ENCODE results near the gene SFXN5.
"Not testable (repeated sequence)": the region's sequence is repeated elsewhere in the genome, so short reads cannot be mapped to it uniquely, and the experiment has no call there.

SFXN5 gene

DNA sequence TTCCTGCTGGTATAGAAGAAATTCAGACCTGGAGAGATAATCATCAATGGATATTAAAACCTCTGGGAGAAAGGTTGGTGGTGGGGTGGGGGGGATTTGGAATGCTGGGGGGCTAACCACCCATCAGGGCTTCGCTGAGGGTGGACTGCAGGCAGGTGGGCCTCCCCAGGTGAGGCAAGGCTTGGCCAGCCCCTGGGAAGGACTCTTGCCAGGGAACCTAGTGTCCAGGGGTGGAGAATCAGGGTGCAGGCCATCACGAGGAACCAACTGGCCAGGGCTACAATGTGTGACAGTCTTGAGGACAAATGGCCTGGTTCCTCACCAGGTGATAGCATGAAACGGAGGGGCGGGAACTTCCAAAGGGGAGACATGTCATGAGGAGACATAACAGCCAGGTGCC, 29.4 kb upstream of the SFXN5 start:
- no peak for DNase-seq (ENCODE audit: low spot score)

- DNase-seq (ENCODE audit: low spot score) = no peak
Measured at GRCh38 chr2:73099486-73099885, 28.0 kb upstream of the SFXN5 start.

GRCh38 chr2:73095910-73096309, 24.4 kb upstream of the SFXN5 start:
- no peak for DNase-seq (ENCODE audit: low spot score)

GRCh38 chr2:73093601-73094218, 22.2 kb upstream of the SFXN5 start:
- DNase-seq (ENCODE audit: low spot score) = not testable (repeated sequence)

- DNase-seq (ENCODE audit: low spot score) = no peak
Measured at GRCh38 chr2:73092146-73092783, 20.8 kb upstream of the SFXN5 start.

GRCh38 chr2:73091696-73092095, 20.2 kb upstream of the SFXN5 start:
- DNase-seq (ENCODE audit: low spot score) = no peak

DNA sequence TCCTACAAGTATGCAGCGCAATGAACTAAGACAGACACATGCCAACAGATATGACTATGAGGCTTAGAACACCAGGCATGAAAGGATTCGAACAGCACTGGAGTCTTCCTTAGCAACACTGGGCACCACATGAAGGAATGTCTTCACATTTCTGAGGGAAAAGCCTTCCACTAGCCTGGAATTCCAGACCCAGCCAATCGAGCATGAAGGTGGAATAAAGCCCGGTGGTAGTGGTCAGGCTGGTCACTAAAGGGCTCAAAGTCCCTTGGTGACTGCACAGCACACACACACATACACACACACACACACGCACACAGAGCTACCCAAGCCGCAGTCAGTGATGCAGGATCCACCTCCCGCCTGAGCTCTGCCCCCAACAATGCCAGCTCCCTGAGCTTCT, 19.7 kb upstream of the SFXN5 start:
- no peak for DNase-seq (ENCODE audit: low spot score)

- no peak for DNase-seq (ENCODE audit: low spot score)
Measured at GRCh38 chr2:73089270-73090030, 17.9 kb upstream of the SFXN5 start.

- no peak for DNase-seq (ENCODE audit: low spot score)
Measured at GRCh38 chr2:73088703-73089102, 17.2 kb upstream of the SFXN5 start.

DNA sequence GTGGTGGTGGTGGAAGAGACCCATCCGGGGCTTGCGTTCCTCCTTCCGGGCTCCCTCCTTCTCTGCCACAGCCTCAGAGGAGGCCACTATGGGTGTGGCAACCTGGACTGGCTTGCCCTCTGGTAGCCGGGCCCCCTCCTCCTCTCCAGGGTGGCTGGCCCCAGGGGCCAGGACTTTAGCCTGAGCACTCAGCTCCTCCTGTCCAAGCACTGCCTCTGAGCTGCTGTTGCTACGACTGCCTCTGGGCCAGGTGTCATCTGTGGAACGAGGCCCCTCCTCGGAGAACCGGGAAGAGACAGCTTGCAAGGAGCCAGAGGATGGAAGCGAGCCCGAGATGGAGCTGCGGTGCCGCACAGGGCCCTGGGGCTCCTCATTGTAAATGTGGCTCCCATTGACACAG, 16.7 kb upstream of the SFXN5 start:
- no peak for DNase-seq (ENCODE audit: low spot score)

GRCh38 chr2:73087311-73087710, 15.8 kb upstream of the SFXN5 start:
- no peak for DNase-seq (ENCODE audit: low spot score)

GRCh38 chr2:73085691-73086090, 14.2 kb upstream of the SFXN5 start:
- DNase-seq (ENCODE audit: low spot score) = peak; percentile 55

DNA sequence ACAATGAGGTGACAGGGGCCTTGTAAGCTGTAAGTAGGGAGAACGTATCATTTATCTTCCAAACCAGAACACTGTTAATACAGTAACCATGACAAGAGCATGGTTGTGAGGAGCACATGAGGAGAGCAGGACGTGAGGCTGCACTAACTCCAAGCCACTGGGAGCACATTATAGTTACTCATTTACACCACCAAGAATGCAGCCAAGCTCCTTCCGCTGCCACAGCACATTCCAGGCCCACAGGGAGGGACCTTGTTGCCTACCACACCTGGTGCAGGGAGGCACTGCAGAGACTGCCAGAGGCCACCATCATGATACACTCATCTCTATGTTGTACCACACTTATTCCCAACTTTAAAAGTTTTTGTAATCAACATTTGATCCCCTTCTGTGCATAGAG, 13.5 kb upstream of the SFXN5 start:
- DNase-seq (ENCODE audit: low spot score) = no peak

- no peak for DNase-seq (ENCODE audit: low spot score)
Measured at GRCh38 chr2:73083886-73084800, 12.6 kb upstream of the SFXN5 start.

DNA sequence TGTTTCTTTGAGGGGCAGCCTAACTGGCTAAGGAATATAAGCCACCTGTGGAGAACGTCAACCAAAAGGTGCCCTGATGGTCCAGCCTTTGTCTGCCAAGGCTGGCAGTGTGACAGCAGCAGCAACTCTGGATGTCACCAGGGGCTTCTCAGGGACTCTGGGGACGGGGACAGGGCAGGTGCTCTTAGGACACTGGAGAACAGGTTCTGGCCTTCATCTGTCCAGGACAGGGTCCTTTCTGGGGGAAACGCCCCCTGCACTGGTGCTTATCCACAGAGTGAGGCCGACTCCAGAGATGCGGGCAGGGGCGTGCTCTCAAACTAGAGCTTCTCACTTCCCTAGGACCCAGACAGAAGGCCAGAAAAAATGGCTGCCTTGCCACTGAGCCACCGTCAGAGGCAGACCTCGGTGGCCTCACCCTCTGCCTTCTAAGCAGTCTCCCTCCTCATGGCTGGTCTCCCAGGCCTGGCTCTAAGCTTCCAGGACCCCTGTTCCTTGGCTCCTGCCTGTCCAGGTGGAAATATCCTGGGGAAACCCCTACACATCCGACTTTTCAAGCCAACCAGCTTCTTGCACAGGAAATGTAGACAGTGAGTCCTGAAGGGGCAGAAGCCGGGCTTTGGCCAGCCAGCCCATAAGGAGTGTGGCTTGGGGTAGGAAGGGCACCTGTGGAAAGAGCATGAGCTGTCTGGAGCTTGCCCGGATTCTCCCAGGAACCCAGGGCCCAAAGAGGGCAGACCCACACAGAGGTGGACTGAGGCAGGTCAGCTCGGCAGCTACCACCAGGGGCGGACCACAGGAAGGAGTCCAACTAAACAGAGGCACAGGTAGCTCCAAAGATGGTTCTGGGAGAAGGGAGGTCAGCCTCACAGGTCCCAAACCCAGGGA, 11.3 kb upstream of the SFXN5 start:
- DNase-seq (ENCODE audit: low spot score) = no peak

GRCh38 chr2:73081181-73081671, 9.7 kb upstream of the SFXN5 start:
- no peak for DNase-seq (ENCODE audit: low spot score)

DNA sequence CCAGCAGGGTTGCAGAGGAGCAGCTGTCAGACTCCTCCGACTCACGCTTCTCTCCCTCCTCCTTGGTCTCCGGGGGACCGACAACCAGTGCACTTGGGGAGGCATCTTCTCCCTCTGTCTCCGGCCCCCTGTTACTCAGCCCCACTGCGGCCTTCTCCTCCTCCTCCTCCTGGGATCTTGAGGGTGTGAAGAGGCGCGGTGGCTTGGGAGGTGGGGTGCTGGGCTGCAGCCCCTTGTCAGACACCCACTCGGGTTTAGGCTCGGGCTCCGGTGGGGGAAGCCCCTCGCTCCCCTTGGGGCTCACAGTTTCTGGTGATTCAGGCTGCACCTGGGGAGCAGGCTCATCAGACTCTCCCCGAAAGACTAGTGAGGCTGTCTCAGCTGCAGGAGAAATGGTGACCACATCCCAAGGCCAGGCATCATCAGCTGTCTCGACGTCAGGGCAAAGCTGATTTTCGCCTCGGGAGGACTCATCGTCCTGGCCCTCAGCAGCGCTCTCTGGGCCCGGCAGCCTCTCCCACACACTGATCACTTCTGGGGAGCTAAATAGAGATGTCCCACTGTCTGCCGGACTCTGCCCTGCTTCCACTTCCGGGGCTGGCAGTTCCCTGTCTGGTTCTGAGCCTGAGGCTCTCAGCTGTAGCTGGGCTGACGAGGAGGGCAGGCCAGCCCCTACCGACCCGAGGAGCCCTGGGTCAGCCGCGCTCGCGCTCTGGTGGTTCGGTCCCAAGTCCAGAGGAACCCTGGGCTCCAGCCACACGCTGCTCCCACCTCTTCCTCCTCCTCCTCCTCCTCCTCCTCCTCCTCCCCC, 9.0 kb upstream of the SFXN5 start:
- no peak for DNase-seq (ENCODE audit: low spot score)

DNA sequence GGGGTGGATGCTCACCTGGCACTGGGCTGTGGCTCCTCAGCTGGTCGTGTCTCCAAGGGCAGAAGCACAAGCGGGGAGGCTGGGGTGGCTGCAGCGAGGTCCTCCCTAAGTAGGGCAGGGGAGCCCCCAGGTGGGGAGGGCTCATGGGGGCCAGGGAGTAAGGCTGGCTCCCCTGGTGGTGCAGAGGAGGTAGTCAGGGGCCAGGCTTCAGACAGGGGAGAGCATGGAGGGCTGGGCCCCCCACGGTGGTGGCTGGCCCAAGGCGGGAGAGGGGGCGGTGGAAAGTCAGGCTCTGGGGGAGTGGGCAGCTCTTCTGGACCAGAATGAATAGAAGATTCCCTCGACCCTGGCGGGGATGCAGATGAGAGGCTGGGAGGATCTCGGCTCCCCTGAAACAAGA, 8.1 kb upstream of the SFXN5 start:
- DNase-seq (ENCODE audit: low spot score) = no peak

DNA sequence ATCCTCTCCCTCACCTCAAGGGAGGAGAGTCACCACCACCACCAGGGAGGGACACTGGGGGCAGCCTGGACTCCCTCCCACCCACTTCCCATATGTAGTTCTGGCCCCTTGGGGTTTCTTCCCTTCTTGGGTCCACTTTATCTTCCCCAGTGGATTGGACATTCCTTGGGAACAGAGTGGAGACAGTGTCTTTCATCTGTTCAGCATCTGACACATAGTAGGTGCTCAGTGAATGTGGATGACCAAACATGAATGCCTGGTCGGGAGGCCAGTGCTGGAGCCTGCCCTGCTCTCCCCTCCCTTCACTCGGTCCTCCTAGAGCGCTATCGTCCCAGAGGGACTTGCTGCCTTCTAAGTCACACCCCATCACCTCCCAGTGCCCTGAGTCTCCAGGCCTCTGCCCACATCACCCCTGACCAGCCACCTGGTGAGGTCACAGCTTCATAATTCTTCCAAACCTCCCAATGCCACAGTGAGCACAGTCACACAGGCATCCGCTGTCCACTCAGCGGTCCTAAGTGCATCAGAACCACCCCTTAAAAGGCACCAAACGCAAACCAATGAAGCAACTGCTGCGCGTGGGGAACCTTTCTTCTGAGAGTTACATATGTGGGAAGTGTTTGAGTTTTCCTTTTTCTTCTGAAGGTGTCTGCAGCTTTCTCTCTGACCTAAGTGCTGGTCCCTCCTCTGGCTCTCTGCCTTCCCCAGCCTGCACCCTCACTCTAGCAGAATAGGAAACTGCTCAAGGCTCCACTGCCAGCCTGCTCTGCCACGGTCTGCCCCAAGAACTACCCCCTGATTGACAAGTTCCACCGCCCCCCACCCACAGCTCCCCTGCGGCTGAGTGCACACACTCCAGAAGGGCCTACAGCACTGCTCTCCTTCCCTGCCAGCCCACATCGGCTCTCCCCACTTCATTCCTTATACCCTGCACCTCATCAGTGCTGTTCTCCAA, 7.2 kb upstream of the SFXN5 start:
- DNase-seq (ENCODE audit: low spot score) = no peak

All from LoVo (cell line).